H1 (cell line): ENCODE data around the gene SLC5A4. TPM values are rescaled to one million over a fixed set of nuclear protein-coding genes. Genes with fewer than 3 reads are reported as not detected.

Experiments used
- CTCF ChIA-PET: fragments of 300-600 bp; sonication (Branson Sonifier 250); formaldehyde crosslinking; loops from one replicate; lab custom pipeline; 2021; ENCODE audit not compliant: partially characterized antibody; lab: Charles Lee
- POLR2A ChIA-PET: fragments of 300-600 bp; sonication (Branson Sonifier 250); formaldehyde crosslinking; loops from one replicate; lab custom pipeline; 2021; ENCODE audit warnings: inconsistent platforms; ENCODE audit not compliant: partially characterized antibody; lab: Charles Lee
- DNase-seq, 2 experiments: peaks; one replicate each; pipeline versions ENCODE4 v3.0.0 to v3.0.0-alpha.2; 2010 to 2022; ENCODE audit warnings: low spot score in 2 of 2, low read depth in 1 of 2, mixed read lengths in 1 of 2
- FAIRE-seq: peaks from 2 replicates; lab custom pipeline; 2011; peaks lifted over from hg19 to GRCh38; lab: Jason Lieb, UNC
- H2AFZ ChIP-seq: 2 replicates; pipeline ENCODE4 v1.8.1; 2012; ENCODE audit warnings: low read length, inconsistent platforms
- H2AK5ac ChIP-seq: 2 replicates; pipeline ENCODE4 v1.6.1; 2013; ENCODE audit warnings: low read depth, low read length
- H2BK120ac ChIP-seq: replicated peaks from 2 replicates; pipeline ENCODE3; 2013; ENCODE audit warnings: low read depth, low read length, inconsistent platforms
- H2BK12ac ChIP-seq: 2 replicates; pipeline ENCODE4 v1.6.1; 2013; ENCODE audit warnings: low read depth, low read length
- H2BK15ac ChIP-seq: 2 replicates; pipeline ENCODE4 v1.6.1; 2013; ENCODE audit warnings: low read length
- H2BK20ac ChIP-seq: 2 replicates; pipeline ENCODE4 v1.6.1; 2013; ENCODE audit warnings: low read length
- H2BK5ac ChIP-seq: 2 replicates; pipeline ENCODE4 v1.6.1; 2013; ENCODE audit warnings: low read depth, low read length
- H3K14ac ChIP-seq: 2 replicates; pipeline ENCODE4 v1.6.1; 2013; ENCODE audit warnings: inconsistent platforms; ENCODE audit not compliant: insufficient read length
- H3K18ac ChIP-seq: 2 replicates; pipeline ENCODE4 v1.6.1; 2013; ENCODE audit warnings: low read length; ENCODE audit errors: extremely low read depth
- H3K23ac ChIP-seq: 2 replicates; pipeline ENCODE4 v1.6.1; 2013; ENCODE audit warnings: inconsistent platforms; ENCODE audit not compliant: insufficient read length
- H3K23me2 ChIP-seq: 2 replicates; pipeline ENCODE4 v1.6.1; 2013; ENCODE audit warnings: low read depth, low read length
- H3K27ac ChIP-seq: 2 replicates; pipeline ENCODE4 v1.6.1; 2011; ENCODE audit warnings: low read depth, low read length, inconsistent platforms
- H3K27me3 ChIP-seq, 4 experiments: replicated peaks in 1 of 4; 1 replicate in 1 of 4; 2 replicates in 3 of 4; pipeline versions ENCODE4 v1.6.1 to v1.8.1; 2011 to 2013; ENCODE audit warnings: low read length in 3 of 4, mild to moderate bottlenecking in 3 of 4, inconsistent platforms in 2 of 4, mixed read lengths in 2 of 4, moderate library complexity in 1 of 4; ENCODE audit not compliant: control insufficient read depth in 3 of 4, insufficient read depth in 3 of 4; ENCODE audit errors: extremely low read depth in 1 of 4
- H3K36me3 ChIP-seq, 4 experiments: 2 replicates each; pipeline versions ENCODE4 v1.6.1 to v1.8.1; 2011 to 2013; ENCODE audit warnings: mild to moderate bottlenecking in 4 of 4, low read length in 3 of 4, moderate library complexity in 2 of 4, control low read depth in 1 of 4, inconsistent platforms in 1 of 4; ENCODE audit not compliant: insufficient read depth in 4 of 4, control insufficient read depth in 2 of 4
- H3K4ac ChIP-seq: replicated peaks from 2 replicates; pipeline ENCODE3; 2013; ENCODE audit warnings: low read length, low read depth, mixed read lengths, inconsistent platforms; ENCODE audit not compliant: insufficient read length
- H3K4me1 ChIP-seq, 4 experiments: replicated peaks in 1 of 4; 1 replicate in 1 of 4; 2 replicates in 3 of 4; pipeline versions ENCODE4 v1.6.1 to v1.8.1; 2011 to 2013; ENCODE audit warnings: low read length in 3 of 4, inconsistent platforms in 2 of 4, mixed read lengths in 1 of 4; ENCODE audit not compliant: insufficient read depth in 4 of 4, control insufficient read depth in 3 of 4
- H3K4me2 ChIP-seq, 2 experiments: 2 replicates each; pipeline versions ENCODE4 v1.6.1 to v1.8.1; 2011 to 2013; ENCODE audit warnings: low read depth in 2 of 2, low read length in 2 of 2, control low read depth in 1 of 2, inconsistent platforms in 1 of 2, mild to moderate bottlenecking in 1 of 2; ENCODE audit not compliant: insufficient read depth in 1 of 2
- H3K4me3 ChIP-seq, 4 experiments: fragments of 200-600, 300-600 bp in 1 of 4; sonication (generic), shearing (Covaris generic), sonication (Bioruptor Twin) in 1 of 4; 2 replicates each; pipeline versions ENCODE4 v1.5.1 to v1.8.1; 2011 to 2016; ENCODE audit warnings: low read length in 4 of 4, low read depth in 3 of 4, control low read depth in 2 of 4, inconsistent platforms in 2 of 4, mild to moderate bottlenecking in 2 of 4, mixed read lengths in 1 of 4, moderate library complexity in 1 of 4; ENCODE audit not compliant: insufficient read depth in 2 of 4; ENCODE audit errors: extremely low read depth in 1 of 4
- H3K56ac ChIP-seq: replicated peaks from 2 replicates; pipeline ENCODE3; 2013; ENCODE audit warnings: low read depth, mild to moderate bottlenecking, mixed read lengths, low read length, inconsistent platforms; ENCODE audit not compliant: insufficient read length
- H3K79me1 ChIP-seq: 2 replicates; pipeline ENCODE4 v1.6.1; 2013; ENCODE audit warnings: low read depth, low read length, control low read depth
- H3K79me2 ChIP-seq, 2 experiments: 2 replicates each; pipeline versions ENCODE4 v1.6.1 to v1.8.1; 2012 to 2013; ENCODE audit warnings: low read length in 2 of 2, mild to moderate bottlenecking in 2 of 2, inconsistent platforms in 1 of 2; ENCODE audit not compliant: insufficient read depth in 2 of 2, control insufficient read depth in 1 of 2
- H3K9ac ChIP-seq, 4 experiments: replicated peaks in 1 of 4; 1 replicate in 1 of 4; 2 replicates in 3 of 4; pipeline versions ENCODE4 v1.6.1 to v1.8.1; 2011 to 2013; ENCODE audit warnings: low read depth in 3 of 4, low read length in 3 of 4, control low read depth in 2 of 4, mild to moderate bottlenecking in 2 of 4, moderate library complexity in 2 of 4, inconsistent platforms in 1 of 4; ENCODE audit errors: extremely low read depth in 1 of 4
- H3K9me3 ChIP-seq, 2 experiments: 2 replicates each; pipeline versions ENCODE4 v1.6.1 to v1.8.1; 2012 to 2013; ENCODE audit warnings: mild to moderate bottlenecking in 2 of 2, moderate library complexity in 2 of 2, control low read depth in 1 of 2, inconsistent platforms in 1 of 2, low read depth in 1 of 2, low read length in 1 of 2, mixed read lengths in 1 of 2; ENCODE audit not compliant: insufficient read depth in 2 of 2
- H4K20me1 ChIP-seq, 2 experiments: replicated peaks in 1 of 2; 2 replicates each; pipeline versions ENCODE3 to v1.8.1; 2011 to 2013; ENCODE audit warnings: inconsistent platforms in 2 of 2, low read length in 2 of 2, mild to moderate bottlenecking in 1 of 2; ENCODE audit not compliant: insufficient read depth in 2 of 2, control insufficient read depth in 1 of 2
- H4K5ac ChIP-seq: 2 replicates; pipeline ENCODE4 v1.6.1; 2013; ENCODE audit warnings: low read length, low read depth, mixed read lengths, inconsistent platforms; ENCODE audit not compliant: insufficient read length
- H4K8ac ChIP-seq: 2 replicates; pipeline ENCODE4 v1.8.0; 2013; ENCODE audit warnings: mild to moderate bottlenecking, moderate library complexity, low read length, inconsistent platforms; ENCODE audit not compliant: insufficient read depth; ENCODE audit errors: extremely low read depth
- H4K91ac ChIP-seq: replicated peaks from 2 replicates; pipeline ENCODE3; 2013; ENCODE audit warnings: low read length, mixed read lengths, inconsistent platforms; ENCODE audit not compliant: insufficient read length
- SIN3A ChIP-seq, 2 experiments: IDR thresholded peaks in 1 of 2; conservative IDR thresholded peaks in 1 of 2; 2 replicates each; pipeline ENCODE4 v1.6.1; 2011 to 2012; ENCODE audit warnings: low read length in 2 of 2, improper control_type of control experiment in 1 of 2, low read depth in 1 of 2, mild to moderate bottlenecking in 1 of 2
- SIX5 ChIP-seq: IDR thresholded peaks from 2 replicates; pipeline ENCODE4 v1.6.1; 2011; ENCODE audit warnings: mild to moderate bottlenecking, low read depth, low read length
- WGBS, 2 experiments: shearing (Covaris generic) in 1 of 2; methylation state at CpG; one replicate each; pipeline versions ENCODE4 v1.1.6 to v1.1.7; 2013 to 2015; ENCODE audit warnings: low lambda C conversion rate in 2 of 2, mixed read lengths in 2 of 2, inconsistent platforms in 1 of 2, low coverage in 1 of 2, missing lambda C conversion rate in 1 of 2; ENCODE audit not compliant: insufficient replicate concordance in 2 of 2, insufficient coverage in 1 of 2, insufficient read length in 1 of 2; ENCODE audit errors: extremely low coverage in 1 of 2, missing lambda C conversion rate in 1 of 2; 5-methylcytosine and 5-hydroxymethylcytosine counted together
- polyA plus RNA-seq, 7 experiments: library from polyadenylated mRNA; depleted of rRNA in 3 of 7; stranded (reverse) in 5 of 7; unstranded in 2 of 7; fragments of >200 nt in 5 of 7; fragments of 200-250 nt in 2 of 7; gene quantifications; 1 replicate in 5 of 7; 2 replicates in 1 of 7; 4 replicates in 1 of 7; pipeline versions ENCODE4 v1.2.1 to v1.2.3, GENCODE V29; 2011 to 2013; ENCODE audit warnings: missing spikeins in 2 of 7, mixed read lengths in 2 of 7
- total RNA-seq: library from RNA; stranded (reverse); fragmentation: NEBNext Ultra II Directional; extraction: Animal tissue kit (Norgen Biotek cat#: 25700); gene quantifications from 2 replicates; pipeline ENCODE4 v1.2.1, GENCODE V29; 2021

The SLC5A4 gene
- total and polyA plus RNA-seq, 2 of the 8 experiments (the other 6 are each of a cell fraction or from before 2014, with no cell fraction given) = 0.17 TPM; not detected in 1

DNA sequence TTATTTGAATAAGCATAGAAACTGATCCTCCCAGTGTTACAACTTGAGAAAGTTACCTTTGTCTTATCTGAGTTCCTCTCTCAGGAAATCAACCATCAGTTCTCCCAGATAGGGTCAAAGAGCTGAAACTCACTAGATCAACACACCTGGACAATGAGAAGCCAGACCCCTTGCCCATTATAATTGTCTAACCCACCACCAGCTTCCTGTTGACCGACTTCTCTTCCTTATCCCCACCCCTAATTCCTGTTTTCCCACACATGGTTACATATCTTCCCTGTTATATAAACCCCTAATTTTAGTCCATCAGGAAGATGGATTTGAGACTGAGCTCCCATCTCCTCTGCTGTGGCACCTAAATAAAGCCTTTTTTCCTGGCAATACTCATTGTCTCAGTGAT, 6.9 kb downstream of the SLC5A4 start:
- no peak overlapping the region for H3K4me2 ChIP-seq
- WGBS, 2 experiments = 88% methylated on average over 1 of the region's 1 CpG; no CpG with 5 or more reads in 1 of the 2 experiments
- H4K5ac ChIP-seq = no peak overlapping the region
- no peak overlapping the region for H3K4me3 ChIP-seq
- H3K56ac ChIP-seq = no peak overlapping the region
- H3K14ac ChIP-seq = no peak overlapping the region
- DNase-seq = no peak
- H2BK20ac ChIP-seq = no peak overlapping the region
- H4K20me1 ChIP-seq = no peaks in the 10 kb centered on the region
- no peaks in the 10 kb centered on the region for H3K9me3 ChIP-seq
- no peaks in the 10 kb centered on the region for H3K27me3 ChIP-seq
- no peaks in the 10 kb centered on the region; the same call in 1 of the 2 replicates for H3K79me1 ChIP-seq
- no peak overlapping the region for H2BK120ac ChIP-seq
- H3K36me3 ChIP-seq = no peaks in the 10 kb centered on the region
- ChIA-PET POLR2A (no interaction called here), CTCF (interaction anchor here (0.6 to 1.0 kb wide), 2 partner anchors 18 to 140 kb away, joined by 3 read pairs; no protein-coding TSS in a partner anchor)
- H3K27ac ChIP-seq = no peak overlapping the region
- H2BK15ac ChIP-seq = no peak overlapping the region
- no peaks in the 10 kb centered on the region for H3K4me1 ChIP-seq
- H3K23me2 ChIP-seq = no peaks in the 10 kb centered on the region
- no peak overlapping the region for H4K8ac ChIP-seq
- TF ChIP-seq SIN3A (conservative IDR thresholded peaks at IDR 0.05 in 1 of 2, IDR thresholded peaks at IDR 0.05 in 1 of 2; ENCODE audit: low read depth in 1 of 2, low read length in 2 of 2) (no peak), SIX5 (no peak)
- TF ChIP-seq, all 59 proteins: peak for 0
- no peak overlapping the region for H2BK12ac ChIP-seq
- H3K23ac ChIP-seq = no peak overlapping the region
- no peak overlapping the region for H3K9ac ChIP-seq
- H3K18ac ChIP-seq = no peak overlapping the region
- H2AK5ac ChIP-seq = no peak overlapping the region
- H2BK5ac ChIP-seq = no peak overlapping the region
- H3K4ac ChIP-seq = no peak overlapping the region
- no peaks in the 10 kb centered on the region for H3K79me2 ChIP-seq
- no peak for FAIRE-seq
- no peak overlapping the region for H2AFZ ChIP-seq
- H4K91ac ChIP-seq = no peak overlapping the region
